ENCODE results near the gene COPS8.

Gene COPS8

GRCh38 chr2:237085248-237086221 is at the start of gene COPS8:
COPS8 (plus strand) TSS chr2:237085889; CDS start chr2:237085965, 76 bp downstream.
- peak; percentile 90 for DNase-seq (ENCODE audit: low read depth)

GRCh38 chr2:237039301-237040031 is 46.2 kb upstream of the COPS8 start:
- no peak for DNase-seq (ENCODE audit: low read depth)

GRCh38 chr2:237041231-237041630 is 44.5 kb upstream of the COPS8 start:
- no peak for DNase-seq (ENCODE audit: low read depth)

- no peak for DNase-seq (ENCODE audit: low read depth)
These were observed 43.6 kb upstream of the COPS8 start for GRCh38 chr2:237042101-237042500.

DNA sequence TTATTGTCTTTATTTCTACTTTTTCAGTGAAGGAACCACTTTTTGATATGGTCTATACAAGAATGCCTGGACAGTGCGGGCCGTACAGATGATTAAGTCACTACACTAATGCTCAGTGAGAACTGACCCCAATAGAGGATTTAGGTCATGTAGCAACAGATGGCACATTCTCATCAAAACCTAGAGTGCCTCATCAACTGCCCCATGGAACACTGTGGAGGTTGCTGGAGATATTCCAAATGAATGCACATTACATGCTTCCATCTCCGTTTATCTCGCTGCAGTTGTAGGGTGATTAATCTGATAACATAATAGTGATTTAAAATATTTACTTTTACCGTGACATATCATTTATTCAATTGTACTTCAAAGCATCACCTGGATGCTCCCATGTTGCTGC is 41.8 kb upstream of the COPS8 start:
- no peak for DNase-seq (ENCODE audit: low read depth)

DNA sequence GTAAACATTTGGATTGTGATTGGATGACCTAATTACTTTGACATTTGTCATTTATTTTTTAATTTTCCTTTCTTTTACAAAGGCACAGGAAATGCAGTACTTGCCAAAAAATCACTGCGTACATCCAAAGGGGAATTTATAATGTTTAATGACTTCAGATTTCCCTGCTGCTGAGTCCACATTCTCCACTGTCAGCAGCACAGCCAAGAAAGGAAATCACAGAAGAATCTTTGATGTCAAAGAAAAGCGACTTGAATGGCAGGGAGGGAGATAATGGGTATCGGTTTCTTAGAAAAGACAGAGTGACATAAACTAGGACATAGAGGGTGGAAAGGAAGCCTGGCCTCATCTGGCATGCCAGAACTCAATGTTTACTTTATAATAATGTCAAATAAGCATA is 41.4 kb upstream of the COPS8 start:
- DNase-seq (ENCODE audit: low read depth), result no peak

DNA sequence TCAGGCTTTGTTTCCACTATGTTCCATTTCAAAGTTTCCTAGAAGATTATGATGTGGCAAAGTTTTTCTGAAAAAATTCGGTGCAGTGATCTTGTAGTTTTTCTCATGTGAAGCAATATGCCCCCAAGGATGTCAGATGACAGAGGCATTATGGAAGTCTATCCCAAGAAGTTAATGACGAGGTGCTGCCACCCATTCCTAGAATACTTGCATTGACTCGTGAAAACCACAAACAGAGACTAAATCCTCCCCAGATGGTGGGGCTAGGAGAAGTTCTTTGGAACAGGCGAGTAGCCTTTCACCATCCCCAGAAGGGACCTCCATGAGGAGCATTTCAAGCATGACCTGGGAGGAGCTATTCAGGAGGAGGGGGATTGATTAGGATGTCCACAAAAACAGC is 40.2 kb upstream of the COPS8 start:
- DNase-seq (ENCODE audit: low read depth), result no peak

- DNase-seq (ENCODE audit: low read depth), result no peak
These were observed 37.1 kb upstream of the COPS8 start for GRCh38 chr2:237048595-237048994.

DNA sequence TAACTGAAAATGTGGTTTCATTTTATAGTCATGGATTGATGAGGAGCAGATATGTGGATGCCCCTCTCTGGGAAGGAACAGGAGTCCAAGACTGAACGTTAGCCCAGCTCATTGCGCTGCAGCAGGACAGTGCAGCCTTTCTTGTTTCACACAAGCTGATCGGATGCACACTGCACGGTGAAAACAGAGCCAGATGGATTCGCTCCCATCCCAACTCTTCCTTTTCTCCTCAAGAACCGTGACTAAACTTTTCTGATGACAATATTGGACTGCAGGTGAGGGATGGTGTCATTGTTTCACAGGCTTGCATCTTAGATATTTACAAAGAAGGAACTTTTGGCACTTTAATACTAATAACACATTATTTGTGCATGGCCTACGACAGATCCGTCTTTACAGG is 33.8 kb upstream of the COPS8 start:
- no peak for DNase-seq (ENCODE audit: low read depth)

GRCh38 chr2:237053066-237053465 is 32.6 kb upstream of the COPS8 start:
- DNase-seq (ENCODE audit: low read depth), result no peak

DNA sequence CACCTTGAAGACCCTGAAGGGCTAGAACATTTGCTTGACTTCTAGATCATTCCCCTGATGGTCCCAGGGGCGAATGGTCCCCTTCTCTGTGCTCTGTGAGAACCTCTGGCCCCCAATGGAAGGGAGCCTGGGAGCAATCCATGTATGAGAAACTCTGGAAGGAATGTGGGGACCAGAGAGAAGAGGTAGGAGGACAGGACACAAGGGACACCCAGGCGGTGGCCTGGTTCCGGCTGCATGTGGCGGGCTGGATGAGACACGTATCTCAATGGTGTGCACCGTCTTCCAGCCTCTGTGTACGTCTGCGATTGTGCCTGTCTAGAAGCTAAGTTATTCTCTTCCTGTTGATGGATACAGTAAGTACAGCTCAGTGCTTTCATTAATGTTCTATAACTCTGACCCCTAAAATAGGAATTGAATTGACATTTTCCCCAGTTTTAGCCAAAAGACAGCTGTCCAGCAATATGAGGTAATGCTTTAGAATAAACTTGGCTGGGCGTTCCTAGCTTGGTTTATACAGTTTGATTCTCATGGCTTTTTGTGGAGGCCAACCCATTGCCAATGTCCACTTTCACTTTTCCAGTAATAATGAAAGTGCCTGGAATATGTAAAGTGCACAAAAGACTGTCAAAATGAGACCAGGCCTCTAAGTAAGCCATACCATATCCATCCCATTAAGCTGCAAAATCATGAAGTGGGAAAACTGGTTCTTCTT is 30.1 kb upstream of the COPS8 start:
- DNase-seq (ENCODE audit: low read depth), result no peak

DNA sequence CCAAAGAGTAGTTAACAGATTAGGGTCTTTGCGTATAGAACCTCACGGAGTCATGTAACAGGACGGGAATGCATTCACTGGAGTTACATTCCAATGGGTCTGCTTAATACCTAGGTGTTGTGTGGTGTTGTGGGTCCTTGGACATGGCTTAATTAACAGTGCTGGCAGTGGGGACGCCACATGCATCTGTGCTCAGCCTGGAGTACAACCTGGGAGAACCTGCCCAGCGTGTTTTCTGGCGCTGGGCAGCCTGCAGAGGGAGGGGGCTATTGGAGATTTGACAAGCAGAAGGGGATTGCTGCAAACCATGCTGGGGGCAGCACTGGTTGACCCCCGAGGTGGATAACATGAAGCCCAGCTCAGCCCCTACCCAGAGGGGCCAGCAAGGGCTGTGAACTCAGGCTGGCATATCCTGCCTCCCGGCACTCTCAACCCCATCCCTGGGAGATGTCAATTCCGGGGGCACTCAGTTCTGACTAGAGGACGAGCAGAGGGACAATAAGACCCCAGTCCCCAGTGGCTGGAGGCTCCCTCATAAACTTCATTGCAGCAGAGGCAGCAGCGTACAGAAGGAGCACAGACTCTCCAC is 29.3 kb upstream of the COPS8 start:
- DNase-seq (ENCODE audit: low read depth), result no peak

DNA sequence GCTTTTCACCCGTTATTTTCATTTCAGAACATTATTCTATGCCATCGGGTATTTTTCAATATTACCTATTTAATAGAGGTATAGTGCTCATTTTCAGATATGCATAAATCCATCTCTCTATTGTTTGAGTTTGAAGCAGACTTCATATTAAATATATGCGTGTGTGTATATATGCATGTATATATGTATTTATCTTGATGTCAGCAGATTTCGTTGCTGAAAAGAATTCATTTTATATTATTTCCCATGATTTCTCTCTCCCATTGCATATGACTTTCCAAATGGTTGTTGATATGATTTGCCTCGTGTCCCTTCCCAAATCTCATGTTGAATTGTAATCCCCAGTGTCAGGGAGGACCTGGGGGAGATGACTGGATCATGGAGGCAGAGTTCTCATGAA is 28.6 kb upstream of the COPS8 start:
- no peak for DNase-seq (ENCODE audit: low read depth)

- no peak for DNase-seq (ENCODE audit: low read depth)
These were observed 27.8 kb upstream of the COPS8 start for GRCh38 chr2:237057893-237058300.

DNA sequence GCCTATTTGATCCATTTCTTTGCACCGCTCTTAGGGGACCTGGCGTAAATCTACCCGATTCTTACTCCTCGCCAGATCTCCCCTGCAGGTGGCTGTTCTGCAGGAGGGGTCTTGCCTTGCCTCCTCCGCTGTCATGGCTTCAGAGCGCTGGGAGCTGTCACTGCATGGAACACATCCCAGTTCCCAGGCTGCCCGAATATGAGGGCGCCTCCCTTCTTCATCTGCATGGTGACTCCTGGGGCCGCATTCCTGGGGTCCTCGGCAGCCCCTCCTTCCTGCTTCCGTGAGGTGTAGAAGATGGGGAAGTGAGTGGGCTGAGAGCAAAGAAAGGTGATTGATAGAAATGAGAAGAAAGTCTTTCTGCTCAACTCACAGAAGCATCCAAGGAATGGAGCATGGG is 27.3 kb upstream of the COPS8 start:
- DNase-seq (ENCODE audit: low read depth), result no peak

GRCh38 chr2:237059155-237059875 is 26.4 kb upstream of the COPS8 start:
- no peak for DNase-seq (ENCODE audit: low read depth)

DNA sequence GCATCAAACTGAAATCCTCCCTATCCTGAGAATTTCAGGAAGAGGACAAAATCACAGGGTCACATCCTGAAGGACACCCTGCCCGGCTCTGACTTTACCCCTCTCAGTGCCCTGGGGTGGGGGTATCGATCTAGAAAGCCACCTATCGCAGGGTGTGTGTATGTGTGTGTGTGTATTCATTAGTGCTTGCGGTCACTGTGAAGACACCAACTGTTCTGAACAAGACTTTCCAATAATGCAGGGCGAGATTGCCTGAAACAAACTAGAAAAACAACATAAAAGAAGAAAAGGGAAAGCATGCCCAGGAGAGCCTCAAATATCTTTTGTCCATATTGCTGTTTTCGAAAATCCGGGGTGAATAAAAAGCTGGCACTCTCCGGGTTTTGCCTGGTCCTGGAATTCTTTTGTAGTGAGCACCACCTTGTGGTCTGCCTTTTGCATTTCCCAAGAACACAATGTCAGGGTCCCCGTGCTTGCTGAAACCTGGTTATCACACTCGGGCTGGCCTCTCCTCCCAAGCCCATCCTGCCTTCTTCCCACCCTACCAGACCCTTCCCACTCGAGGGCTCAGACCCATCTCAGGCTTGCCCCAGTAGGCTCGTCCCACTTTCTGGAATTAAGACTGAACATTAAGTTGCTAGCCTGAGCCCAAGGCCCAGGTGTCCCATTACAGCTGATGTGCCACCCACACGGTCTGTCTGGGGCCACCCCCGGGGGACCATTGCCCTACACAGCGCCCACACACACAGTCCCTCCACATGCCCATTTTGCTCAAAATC is 25.0 kb upstream of the COPS8 start:
- DNase-seq (ENCODE audit: low read depth), result no peak

DNA sequence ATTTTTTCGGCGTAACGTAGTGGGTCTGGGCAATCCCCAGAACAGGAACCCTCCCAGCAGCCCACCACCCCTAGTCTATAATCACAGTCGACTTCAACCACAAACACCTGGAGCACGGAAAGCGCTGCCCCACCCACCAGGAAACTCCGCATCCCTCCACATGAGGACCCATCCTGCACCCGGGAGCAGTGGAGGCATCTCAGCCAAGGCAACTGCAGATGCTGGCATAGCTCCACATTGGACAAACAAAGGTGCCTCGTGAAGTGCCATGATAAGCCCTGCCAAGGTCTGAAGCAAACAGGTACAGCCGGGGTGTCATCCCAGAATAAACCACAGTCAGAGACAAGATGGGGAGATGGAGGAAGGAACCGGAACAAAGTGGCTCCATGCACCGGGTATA is 24.3 kb upstream of the COPS8 start:
- DNase-seq (ENCODE audit: low read depth), result no peak

DNA sequence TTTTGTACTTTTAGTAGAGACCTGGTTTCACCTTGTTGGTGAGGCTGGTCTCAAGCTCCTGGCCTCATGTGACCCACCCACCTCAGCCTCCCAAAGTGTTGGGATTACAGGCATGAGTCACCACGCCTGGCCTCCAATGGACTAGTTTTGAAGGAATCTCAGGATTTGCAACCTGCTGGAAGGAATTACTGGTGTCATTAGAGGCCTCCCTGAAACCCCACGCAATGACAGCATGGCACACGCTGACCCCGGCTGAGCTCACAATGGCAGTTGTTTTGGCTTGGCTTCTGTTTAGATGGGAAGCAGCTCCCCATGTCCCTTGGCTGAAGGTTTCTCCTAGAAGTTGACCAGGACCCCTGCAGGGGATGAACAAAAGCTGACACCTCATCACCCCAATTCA is 23.1 kb upstream of the COPS8 start:
- no peak for DNase-seq (ENCODE audit: low read depth)

DNA sequence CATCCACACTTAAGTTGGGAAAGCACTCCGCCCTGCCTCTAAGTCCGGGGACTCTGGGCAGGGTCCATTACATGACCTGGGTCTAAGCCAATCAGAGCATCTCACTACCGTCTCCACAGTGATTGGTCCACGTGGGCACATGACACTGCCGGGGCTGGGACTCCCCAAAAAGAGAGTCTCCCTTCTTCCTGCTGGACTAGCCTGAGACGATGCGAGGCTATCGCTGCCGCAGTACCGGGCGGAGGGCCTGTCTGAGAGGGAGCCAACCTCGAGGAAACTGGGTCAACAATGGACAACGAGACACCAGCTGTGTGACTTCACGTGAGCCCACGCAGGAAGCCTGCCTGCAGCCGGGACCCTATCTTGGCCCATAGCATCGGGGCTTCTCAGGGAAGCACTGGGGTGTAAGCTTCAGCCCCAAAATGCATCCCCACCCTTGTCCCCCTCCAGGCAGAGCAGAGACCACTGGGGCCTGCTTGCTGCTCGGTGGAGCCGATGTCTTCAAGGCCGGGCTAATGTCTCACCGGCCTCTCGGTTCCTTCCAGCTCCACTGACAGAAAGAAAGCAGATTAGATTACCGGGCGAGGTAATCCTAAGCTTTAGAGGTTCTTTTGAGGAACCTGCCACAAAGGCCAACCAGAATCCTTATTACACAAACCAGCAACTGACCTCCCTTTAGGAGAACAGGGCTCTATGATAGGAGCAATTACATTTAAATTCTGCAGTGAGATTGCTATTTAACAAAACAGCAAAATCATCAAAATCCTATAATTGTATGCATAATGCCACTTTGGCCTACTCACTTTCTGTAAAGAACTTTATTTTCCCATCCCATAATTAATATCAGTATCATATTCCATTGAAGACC is 21.3 kb upstream of the COPS8 start:
- no peak for DNase-seq (ENCODE audit: low read depth)

Measured in activated T-cell treated with anti-CD3 and anti-CD28 coated beads for 48 hours (primary cell).